Activated CD8-positive, alpha-beta memory T cell treated with anti-CD3 and anti-CD28 coated beads for 24 hours (primary cell): ENCODE results near the gene TSPAN6.

Experiments used
- DNase-seq: peaks from one replicate; pipeline ENCODE4 v3.0.0-alpha.2; 2020

Gene TSPAN6, protein sequence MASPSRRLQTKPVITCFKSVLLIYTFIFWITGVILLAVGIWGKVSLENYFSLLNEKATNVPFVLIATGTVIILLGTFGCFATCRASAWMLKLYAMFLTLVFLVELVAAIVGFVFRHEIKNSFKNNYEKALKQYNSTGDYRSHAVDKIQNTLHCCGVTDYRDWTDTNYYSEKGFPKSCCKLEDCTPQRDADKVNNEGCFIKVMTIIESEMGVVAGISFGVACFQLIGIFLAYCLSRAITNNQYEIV

DNA sequence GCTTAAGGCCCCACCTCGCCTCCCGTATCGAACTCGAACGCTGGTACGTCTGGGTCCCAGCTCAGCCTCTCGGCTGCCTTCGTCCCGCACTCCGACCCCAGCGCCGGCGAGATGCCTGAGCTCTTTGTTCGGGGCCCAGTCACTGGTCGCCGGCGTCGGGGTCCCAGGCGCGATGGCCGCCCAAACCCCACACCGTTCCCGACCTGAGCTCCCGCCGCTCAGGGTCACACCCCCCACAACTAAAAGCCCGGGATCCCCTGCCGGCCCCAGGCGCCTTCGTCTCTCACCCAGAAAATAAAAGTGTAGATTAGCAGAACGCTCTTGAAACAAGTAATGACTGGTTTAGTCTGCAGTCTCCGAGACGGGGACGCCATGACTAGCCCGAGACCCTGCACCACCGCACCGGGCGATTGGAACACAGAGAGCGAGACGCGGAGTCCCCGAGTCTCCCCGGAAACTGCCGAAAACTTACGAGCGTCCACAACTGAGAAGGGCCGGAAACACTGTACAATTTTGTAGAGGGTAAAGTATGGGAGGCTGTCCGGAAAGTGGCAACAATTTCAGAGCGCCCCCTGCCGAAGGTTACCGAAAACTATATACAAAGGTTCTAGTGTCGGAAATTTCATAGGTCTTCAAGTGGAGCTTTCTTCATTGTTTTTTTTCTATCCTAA is at the start of gene TSPAN6:
Gene TSPAN6, minus strand, starts transcription at position 486 of the 671 bp plus-strand sequence. Its CDS starts 112 bp downstream, at position 374.
- peak; percentile 84 for DNase-seq

DNA sequence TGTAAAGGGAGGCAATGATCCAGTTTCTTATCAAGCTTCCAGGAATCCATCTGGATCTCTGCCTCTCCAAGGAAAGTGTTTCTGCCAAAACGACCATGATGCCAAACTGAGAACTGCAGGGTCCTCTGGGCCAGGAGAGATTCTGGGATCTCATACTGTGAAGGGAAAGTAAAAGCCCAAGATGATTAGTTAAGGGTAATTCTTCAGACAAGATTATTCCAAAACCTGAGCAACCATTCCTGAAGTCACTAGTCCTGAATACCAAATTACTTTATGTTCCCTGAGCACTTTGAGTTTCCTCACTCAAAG is 49.3 kb upstream of the TSPAN6 start:
- DNase-seq, result no peak

DNA sequence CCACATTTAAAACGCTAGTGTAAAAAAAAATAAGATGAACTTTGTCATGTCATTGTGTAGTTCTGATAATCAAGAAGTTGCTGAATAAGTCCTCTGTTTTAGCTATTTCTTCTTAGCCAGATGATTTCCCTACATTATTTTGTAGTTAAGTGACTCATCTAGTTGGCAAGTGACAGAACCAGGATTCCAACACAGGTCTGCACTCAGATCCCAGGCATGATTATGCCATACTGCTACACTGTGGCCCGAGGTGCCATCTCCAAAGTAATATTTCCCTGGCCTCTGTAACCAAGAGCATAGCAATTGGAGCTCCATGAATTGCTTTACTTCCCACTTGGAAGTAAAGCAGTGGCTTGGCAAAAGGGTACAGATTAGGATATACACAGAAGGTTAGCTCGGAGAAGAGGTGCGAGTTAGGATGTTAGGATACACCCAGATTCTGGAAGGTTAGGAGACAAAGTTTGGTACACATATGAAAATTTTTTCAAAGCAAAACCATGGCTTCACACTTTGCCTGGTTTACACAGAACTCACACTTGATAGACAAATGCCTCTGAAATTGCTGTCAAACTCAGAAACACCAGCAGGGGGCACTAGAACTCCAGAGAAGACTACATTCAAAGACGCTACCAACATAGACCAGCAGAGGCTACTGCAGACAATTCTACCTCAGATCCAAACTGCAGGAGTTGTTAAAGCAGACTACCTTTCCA is 48.8 kb upstream of the TSPAN6 start:
- peak; percentile 77 for DNase-seq

DNA sequence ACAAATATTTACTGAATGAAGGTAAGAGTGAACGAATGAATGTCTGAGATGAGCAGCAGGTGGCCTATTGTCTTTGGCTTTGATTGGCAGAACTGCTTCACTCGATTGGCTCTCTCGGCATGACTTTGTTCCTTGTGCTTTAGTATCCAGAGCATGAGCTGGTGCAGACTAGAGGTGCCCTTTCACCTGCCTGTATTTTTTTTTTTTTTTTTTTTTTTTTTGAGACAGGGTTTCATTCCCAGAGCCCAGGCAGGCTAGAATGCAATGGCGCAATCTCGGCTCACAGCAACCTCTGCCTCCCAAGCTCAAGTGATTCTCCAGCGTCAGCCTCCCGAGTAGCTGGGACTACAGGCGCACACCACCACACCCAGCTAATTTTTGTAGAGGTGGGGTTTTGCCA is 46.3 kb upstream of the TSPAN6 start:
- DNase-seq, result no peak

DNA sequence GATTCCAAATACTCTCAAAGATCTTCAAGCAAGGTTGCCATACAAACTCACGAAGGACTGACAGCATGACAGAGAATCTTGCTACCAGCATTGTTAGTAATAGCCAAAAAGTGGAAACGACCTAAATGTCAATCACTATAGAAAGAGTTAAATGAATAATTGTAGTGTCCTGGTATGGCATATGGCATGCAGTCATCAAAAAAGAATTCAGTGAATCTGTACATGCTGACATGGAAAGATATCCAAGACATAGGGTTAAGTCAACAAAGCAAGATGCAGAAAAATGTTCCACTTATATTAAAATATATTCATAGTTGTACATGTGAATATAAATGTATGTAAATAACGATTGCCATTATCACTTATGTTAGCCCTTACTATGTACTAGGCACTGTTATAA is 45.0 kb upstream of the TSPAN6 start:
- DNase-seq, result no peak

DNA sequence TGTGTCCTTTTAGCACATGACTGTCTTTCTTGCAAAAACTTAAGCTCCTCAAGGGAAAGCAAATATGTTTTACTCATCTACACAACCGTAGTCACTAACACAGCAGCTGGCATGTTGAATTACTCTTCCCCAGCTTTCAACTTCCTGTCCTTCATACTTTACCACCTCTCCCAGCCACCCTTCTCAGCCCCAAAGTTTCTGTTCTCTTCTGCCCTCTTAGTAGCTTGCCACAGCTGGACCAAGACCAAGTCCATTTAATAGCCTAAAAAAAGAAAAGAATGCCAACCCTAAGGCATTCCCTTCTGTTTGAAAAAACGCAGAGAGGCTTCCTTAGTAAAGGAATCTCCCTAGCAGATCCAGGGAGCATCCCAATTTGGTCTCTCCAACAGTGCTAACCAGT is 44.1 kb upstream of the TSPAN6 start:
- no peak for DNase-seq

DNA sequence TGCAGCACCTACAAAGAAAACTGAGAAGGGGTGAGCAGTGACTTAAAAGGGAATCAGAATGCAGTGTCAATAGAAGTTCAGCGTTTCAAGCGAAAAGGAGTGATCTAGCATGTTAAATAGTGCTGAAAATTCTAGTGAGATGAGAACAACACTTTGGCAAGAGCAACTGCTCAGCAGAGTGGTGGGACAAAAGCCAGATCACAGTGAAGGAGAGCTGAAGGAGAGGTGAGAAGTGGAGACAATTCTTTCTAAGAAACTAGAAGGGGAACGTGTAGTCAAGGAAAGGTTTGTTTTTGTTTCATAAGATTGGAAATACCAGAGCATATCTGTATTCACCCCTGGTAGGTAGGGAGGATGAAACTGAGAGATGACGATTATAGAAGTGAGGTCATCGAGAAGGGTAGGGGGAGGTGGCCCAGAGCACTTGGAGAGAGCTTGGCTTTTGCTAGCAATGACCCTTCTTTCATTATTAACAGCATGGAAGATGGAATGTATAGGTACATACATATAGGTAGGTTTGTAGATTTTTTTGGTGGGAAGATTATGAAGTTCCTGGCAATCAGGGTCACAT is 41.1 kb upstream of the TSPAN6 start:
- DNase-seq, result no peak

DNA sequence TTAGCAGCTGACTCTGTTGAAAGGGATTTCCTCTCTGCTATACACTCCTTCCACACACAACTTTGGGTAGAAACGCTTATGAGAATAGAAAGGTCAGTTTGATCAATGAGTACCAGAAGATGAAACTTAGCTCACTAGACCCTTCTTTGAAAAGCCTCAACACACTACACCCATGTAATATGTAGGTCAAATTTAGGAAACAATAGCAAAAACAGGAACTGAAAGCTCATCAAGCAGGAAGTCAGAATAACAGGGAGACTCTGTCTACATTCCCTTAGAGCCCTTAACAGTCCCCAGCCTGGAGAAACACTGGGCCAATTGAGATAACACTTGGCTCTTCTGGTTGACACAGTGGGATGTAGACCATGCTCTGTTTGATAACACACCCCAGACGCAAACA is 38.1 kb upstream of the TSPAN6 start:
- DNase-seq, result no peak

DNA sequence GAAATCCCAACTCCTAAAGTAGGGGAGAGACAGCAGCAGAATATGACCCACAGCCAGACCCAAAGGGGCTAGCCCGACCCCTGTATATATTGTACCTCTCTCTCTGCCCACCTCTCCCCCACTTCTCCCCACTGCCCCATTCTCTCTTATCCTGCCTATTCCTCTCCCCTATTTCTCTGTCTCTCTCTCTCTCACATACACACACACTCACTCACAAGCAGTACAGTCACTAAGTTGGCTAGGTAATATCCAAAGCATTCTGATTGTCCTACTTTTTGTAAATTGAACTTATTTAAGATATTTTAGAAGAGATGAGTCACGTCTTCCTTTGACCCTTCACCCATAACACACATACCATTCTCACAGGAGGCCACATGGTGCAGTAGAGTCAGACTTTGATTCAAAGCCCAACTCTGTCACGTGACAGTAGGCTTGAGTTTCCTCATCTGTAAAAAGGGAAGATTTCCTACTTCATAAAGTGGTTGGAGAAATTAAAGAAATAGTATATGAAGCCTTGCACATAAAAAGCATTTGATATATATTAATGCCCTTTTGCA is 36.9 kb upstream of the TSPAN6 start:
- no peak for DNase-seq

DNA sequence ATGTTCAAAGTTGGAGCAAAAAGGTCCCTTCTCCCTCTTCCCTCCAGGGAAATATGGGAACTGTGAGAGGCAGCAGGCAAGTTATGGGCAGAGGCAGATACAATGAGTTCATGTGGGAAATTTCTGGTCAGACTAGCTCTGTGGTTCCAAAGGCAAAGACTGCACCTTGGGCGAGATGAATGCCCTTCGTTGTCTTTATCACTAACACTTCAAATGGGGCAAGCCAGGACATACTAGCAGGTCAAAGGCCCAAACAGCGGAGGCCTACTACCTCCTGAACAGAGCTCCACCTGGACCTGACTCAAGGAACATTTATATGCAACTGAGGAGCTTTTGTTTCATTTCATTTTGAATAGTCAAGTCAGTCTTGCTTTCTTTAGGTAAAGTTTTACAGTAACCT is 36.4 kb upstream of the TSPAN6 start:
- DNase-seq, result no peak

DNA sequence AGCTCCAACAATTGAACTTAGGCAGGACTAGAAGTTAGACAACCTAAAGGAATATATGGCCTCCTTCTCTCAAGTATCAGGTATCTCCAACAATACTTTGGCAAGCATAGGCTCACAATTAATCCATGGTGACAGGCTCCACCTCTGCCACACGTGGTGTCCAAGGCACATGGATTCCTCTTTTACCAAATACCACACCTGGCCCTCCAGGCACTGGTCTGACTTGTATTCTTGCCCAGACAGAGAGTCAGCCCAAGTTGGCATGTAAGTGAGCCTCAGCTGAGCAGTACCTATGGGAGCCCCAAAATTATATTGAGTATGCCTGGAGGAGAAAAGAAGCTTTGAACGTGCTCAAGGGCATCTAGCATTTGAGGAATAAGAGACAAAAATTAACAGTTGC is 27.0 kb upstream of the TSPAN6 start:
- DNase-seq, result no peak

DNA sequence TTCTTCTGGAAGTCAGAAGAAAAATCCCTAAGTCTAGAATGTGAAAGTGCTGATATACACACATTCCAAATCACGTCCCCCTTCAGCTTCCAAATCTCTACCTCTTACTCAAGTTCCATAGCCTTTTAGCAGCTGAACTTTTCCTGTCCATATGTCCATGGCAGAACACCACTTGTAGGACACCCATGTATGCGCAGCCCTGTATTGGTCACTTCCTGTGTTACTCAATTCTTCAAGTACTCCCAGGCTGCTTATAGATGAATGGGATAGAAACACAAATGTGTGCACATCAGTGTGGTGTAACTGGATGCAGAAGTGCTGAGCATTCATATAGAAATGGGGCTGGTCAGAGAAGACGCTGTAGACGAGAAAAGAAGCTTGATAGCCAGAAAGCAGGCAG is 26.2 kb upstream of the TSPAN6 start:
- no peak for DNase-seq

DNA sequence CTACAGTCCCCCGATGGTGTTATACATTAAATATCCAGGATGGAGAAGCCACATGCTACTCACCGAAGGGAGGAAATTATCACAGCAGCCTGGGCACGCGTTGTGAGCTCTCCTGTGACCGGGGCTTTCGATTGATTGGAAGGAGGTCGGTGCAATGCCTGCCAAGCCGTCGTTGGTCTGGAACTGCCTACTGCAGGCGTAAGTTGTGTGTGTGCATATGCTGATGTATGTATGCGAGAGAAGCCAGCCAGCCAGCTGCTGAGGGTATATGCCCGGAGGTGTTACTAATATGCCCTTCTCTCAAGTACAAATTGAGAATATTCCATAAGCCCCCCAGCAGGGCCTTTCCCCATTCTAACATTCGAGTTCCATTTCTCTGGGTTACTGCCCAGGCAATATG is 25.6 kb upstream of the TSPAN6 start:
- no peak for DNase-seq

DNA sequence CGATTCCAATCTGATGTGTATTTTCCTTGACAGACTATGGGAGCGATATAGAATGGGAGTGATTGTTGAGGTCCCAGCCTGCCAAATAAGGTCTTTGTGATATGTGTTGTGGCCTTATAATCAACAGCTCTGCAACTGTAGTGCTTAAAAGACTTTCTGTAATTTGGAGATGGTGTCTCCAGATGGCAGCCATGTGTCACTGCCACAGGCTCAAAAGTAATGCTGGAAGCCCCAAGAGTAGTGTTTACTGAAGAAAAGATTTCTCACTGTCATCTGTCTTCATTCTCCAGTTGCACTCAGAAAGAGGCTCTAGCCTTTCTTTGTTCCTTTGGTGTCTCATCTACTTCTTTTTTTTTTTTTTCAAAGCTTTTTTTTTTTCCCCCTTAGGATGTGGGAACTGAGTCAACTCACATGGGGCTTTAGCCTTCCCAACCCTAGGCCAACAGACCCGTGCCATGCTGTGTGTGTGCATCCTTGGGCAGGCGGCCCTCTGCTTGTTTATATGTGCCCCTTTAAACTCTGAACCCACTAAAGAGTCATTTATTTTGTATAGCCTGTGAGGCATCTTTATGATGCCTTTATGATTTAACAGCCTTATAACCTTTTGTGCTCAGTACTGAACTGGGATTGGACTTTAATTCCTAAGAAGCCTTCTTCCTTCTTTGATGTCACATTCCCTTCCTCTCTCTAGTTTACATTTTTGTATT is 23.0 kb upstream of the TSPAN6 start:
- no peak for DNase-seq

DNA sequence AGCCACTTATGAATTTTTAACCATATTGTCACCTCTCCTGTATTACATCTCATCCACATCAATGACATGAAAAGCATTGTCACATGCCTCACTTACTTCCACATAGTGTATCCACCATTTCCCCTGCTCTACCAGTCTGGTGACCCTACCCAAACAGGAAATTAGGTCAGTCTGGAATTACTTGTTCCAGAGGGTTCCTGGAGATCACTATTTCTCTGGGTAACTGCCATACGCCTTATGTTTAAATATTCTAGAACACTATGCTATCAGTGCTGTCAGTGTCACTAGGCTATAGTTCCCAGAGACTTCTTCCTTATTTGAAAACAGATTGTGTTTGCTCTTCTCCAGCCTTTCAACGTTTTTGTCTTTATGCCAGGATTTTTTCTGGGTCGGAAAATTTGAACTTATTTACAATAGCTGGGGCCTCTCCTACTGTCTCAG is 22.4 kb upstream of the TSPAN6 start:
- no peak for DNase-seq

DNA sequence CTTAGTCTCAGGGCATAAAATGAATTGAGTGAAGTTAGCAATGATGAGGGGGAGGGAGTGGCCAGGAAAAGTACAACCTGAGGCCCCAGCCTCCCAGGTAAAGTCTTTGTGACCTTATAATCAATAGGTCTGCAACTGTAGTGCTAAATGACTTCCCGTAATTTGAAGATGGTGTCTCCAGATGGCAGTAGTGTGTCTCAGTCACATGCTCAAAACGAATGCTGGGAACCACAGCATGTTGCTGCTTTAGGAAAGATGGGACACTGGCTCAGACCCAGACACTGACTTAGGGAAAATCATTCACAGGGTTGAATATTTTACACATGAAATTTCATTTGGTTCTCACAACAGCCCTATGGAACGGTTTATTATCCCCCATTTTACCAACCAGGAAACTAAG is 17.7 kb upstream of the TSPAN6 start:
- DNase-seq, result no peak

DNA sequence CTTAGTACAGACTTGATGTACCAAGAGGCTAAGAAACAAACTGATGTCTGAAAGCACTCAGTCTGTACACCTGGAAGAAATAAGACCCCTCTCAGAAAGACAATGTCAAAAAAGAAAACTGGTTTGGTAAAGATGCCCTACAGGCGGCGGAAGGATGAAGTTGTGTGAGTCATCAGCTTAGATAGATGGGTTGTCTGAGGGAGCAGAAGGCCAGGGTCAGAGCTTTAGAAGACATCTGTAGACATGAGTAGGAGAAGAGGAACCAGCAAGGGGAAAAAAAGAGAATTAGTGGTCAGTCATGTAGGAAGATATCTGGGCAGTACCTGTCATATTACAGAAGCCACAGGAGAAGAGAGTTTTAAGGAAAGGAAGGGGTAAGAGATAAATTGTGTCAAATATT is 15.7 kb upstream of the TSPAN6 start:
- no peak for DNase-seq

DNA sequence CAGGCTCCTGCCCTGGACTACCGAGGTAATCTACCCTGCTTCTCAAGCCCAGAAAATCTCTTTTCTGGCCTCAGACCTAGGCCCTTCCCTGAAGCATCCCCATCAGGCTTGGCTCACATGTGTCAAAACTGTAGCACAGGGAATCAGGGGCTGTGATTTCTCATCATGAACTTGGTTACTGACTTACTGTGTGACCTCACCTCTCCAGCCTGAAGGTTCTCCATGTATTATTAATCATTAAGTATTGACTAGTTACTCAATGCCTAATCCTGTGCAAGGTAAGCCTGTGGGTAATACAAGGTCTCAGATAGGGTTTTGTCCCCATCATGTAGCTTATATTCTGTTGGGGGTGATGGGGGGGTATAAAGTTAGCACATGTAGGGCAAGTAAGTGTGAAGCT is 14.2 kb upstream of the TSPAN6 start:
- DNase-seq, result no peak

DNA sequence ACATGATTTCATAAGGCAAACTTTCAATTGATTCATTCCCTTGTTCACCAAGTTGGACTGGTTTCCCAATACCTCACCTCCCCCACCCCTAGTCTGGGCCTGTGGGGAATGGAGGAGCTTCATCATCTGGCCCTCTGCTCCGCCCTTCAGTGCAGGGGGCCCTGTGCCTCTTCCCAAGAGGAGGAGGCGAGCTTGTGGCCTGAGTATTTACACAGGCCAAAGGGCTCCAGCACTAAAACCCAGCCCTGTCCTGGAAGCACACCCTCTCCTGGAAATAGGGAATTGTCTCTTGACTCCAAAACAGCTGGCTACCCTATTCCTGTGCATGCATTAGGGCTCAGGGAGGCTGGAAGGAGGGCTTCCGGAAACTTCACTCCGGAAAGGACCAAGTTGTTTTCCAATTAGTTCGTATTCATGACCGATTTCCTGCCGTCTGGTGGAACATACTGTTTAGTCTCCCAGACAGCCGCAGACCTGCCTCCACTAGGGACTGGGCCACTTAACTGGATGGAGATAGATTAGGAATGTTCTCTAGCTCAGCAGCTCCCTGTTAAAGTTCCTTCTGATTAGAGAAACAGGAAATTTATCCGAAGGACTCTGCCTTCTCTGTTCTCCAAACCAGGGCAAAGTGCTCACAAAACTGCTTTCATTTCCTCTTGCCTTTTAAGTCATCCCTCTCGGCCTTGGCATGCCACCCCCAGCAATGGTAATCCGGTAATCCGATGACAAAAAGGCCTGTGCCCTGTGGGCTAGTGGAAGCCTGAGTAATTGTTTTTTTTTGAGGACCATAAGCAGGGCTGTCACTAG is 13.1 kb upstream of the TSPAN6 start:
- DNase-seq, result no peak

DNA sequence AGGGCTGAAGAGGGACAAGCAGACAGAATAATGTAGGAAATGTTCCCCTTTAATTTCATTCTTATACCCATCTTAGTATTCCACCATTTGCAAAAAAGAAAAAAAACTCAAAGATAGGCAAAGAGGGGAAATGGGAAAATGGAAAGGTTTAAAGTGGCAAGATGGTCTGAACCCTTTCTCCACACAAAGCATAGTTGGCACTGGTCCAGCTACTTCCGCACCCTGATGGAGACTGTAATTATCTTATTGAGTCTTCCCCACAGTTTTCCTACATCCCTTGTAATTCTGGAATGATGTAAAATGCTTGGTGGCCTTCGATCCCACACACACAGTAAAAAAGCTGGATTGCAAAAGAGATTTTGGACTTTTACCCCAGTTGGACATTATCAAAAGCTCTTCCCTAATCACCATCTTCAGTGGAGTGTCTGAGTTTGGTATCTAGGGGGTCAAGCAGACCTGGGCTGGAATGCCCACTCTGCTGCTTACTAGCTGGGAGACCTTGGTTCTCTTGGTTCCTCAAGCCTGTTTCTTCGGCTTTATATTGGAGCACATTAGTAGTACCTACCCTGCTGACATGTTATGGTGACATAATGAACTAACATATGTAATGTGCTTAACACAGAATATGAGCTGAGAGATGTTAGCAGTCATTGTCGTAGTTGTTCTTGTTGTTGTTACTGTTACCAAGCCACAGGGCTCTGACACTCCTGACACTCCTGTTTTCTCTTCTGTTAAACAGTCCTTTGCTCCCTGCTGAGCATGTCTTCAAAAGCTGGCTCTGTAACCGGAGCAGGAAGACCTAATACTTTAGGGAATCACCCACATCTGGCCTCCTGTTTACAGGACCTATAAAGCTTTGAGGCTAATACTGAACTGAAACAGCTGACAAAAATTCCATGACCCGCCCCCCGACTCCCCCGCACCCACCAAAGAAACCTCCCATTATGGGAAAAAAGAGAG is 12.1 kb upstream of the TSPAN6 start:
- no peak for DNase-seq

DNA sequence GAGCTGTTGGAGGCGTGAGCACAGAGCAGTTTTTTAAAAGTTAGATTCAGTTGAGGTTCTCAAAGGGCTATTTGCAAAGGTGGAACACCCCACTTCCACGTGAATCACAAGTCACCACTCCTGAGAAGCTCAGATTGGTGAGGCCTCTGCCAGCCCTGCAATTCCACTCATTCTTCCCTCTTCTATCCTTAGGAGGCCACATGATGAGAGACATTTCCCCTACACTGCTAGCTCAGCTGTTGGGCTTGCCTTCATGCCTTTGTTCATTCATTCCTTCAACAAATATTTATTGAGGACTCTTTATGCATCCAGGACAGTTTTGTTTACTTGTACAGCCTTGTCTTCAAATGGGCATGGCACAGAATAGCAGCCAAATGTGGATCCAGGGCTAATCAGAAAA is 11.1 kb upstream of the TSPAN6 start:
- no peak for DNase-seq
